ENCODE results near the gene MAP3K4.

Gene MAP3K4

GRCh38 chr6:161152907-161153662 lies 161.5 kb downstream of the MAP3K4 start:
- DNase-seq: no peak

GRCh38 chr6:161153725-161154124 lies 162.2 kb downstream of the MAP3K4 start:
- DNase-seq: no peak

GRCh38 chr6:161154796-161155335 lies 163.3 kb downstream of the MAP3K4 start:
- no peak for DNase-seq

- no peak for DNase-seq
These were observed 169.6 kb downstream of the MAP3K4 start for GRCh38 chr6:161161121-161161520.

- no peak for DNase-seq
These were observed 170.5 kb downstream of the MAP3K4 start for GRCh38 chr6:161161889-161162624.

GRCh38 chr6:161162722-161163121 lies 171.2 kb downstream of the MAP3K4 start:
- DNase-seq: no peak

GRCh38 chr6:161163466-161164181 lies 172.1 kb downstream of the MAP3K4 start:
- DNase-seq: no peak

- DNase-seq: no peak
These were observed 172.6 kb downstream of the MAP3K4 start for GRCh38 chr6:161164182-161164625.

- DNase-seq: no peak
These were observed 174.6 kb downstream of the MAP3K4 start for GRCh38 chr6:161166176-161166575.

- no peak for DNase-seq
These were observed 175.1 kb downstream of the MAP3K4 start for GRCh38 chr6:161166677-161167076.
